Ovary (tissue), 3 donors: ENCODE data around the gene CALY.

ENCODE experiments used
- CTCF ChIP-seq, 3 donors: fragments of 450-650 bp in 2 of 3; fragments of 200-600 bp in 1 of 3; IDR thresholded peaks; one replicate each; pipeline versions ENCODE4 v1.5.1 to v1.8.0; 2016 to 2022; ENCODE audit warnings: antibody characterized with exemption in 3 of 3, mild to moderate bottlenecking in 1 of 3
- POLR2A ChIP-seq: fragments of 450-650 bp; IDR thresholded peaks from one replicate; pipeline ENCODE4 v1.6.1; 2017; ENCODE audit warnings: antibody characterized with exemption, mild to moderate bottlenecking, moderate library complexity
- donor health status: DM: no; HTN: no; CAD: no.

GRCh38 chr10:133279326-133280226 is 57.1 kb downstream of the CALY start:
- TF ChIP-seq CTCF (IDR thresholded peaks at IDR 0.05) = no peak
- TF ChIP-seq POLR2A = no peak
